OCI-M1 (cell line): ENCODE measurements around the gene CLIC1.

Experiments
- DNase-seq: peaks from one replicate; lab custom pipeline; 2025; lab: John Stamatoyannopoulos, UW

CLIC1 gene

GRCh38 chr6:31737991-31738979, 2.0 kb upstream of the CLIC1 start:
- peak; percentile 97 for DNase-seq

GRCh38 chr6:31737315-31737990, 1.1 kb upstream of the CLIC1 start:
- DNase-seq = peak; percentile 91

GRCh38 chr6:31736768-31737314, 511 bp upstream of the CLIC1 start:
- peak; percentile 80 for DNase-seq

GRCh38 chr6:31734821-31735406, 1.4 kb downstream of the CLIC1 start:
- DNase-seq = peak; percentile 88

GRCh38 chr6:31734247-31734820, 2.0 kb downstream of the CLIC1 start:
- DNase-seq = no peak

- no peak for DNase-seq
Observed at GRCh38 chr6:31733734-31734133, 2.6 kb downstream of the CLIC1 start.

GRCh38 chr6:31732029-31732428, 4.3 kb downstream of the CLIC1 start:
- DNase-seq = no peak

- no peak for DNase-seq
Observed at GRCh38 chr6:31730631-31731086, 5.7 kb downstream of the CLIC1 start.

- DNase-seq = peak; percentile 97
Observed at GRCh38 chr6:31729979-31730630, 6.2 kb downstream of the CLIC1 start.

GRCh38 chr6:31729515-31729978, 6.8 kb downstream of the CLIC1 start:
- peak; percentile 98 for DNase-seq

- DNase-seq = no peak
Observed at GRCh38 chr6:31728767-31729514, 7.4 kb downstream of the CLIC1 start, which contains the start of gene DDAH2. DDAH2 (minus strand) TSS chr6:31729299; CDS start chr6:31729161, 138 bp downstream.

- peak; percentile 92 for DNase-seq
Observed at GRCh38 chr6:31727717-31728671, 8.3 kb downstream of the CLIC1 start.

- DNase-seq = peak; percentile 60
Observed at GRCh38 chr6:31727034-31727716, 9.2 kb downstream of the CLIC1 start.

- DNase-seq = peak; percentile 84
Observed at GRCh38 chr6:31725502-31726350, 10.6 kb downstream of the CLIC1 start.

- no peak for DNase-seq
Observed at GRCh38 chr6:31723980-31724691, 12.2 kb downstream of the CLIC1 start.

- no peak for DNase-seq
Observed at GRCh38 chr6:31723245-31723979, 12.9 kb downstream of the CLIC1 start, which contains the start of gene MPIG6B. MPIG6B (plus strand) TSS chr6:31723373; CDS start chr6:31723384, 11 bp downstream.
